C4-2B (cell line): Measurements from ENCODE around the gene DNAJB5.

ENCODE experiments used
- CTCF ChIP-seq: fragments of 450-650 bp; conservative IDR thresholded peaks from 2 replicates; pipeline ENCODE4 v1.5.1; 2017; ENCODE audit warnings: mild to moderate bottlenecking
- ZFX ChIP-seq: fragments of 450-650 bp; IDR thresholded peaks from 2 replicates; pipeline ENCODE4 v1.6.1; 2017

- TF ChIP-seq CTCF (peak; percentile 67), ZFX (no peak)
Observed at GRCh38 chr9:34957492-34958410, 31.8 kb upstream of the DNAJB5 start, which contains the start of gene PHF24.
